RWPE2 (cell line): ENCODE measurements around the gene VSIG8.

ENCODE experiments used
- ATAC-seq: fragments of 200-7000 bp; cut with Tn5 transposase; 3 replicates; pipeline ENCODE4 v1.9.1; 2021; ENCODE audit warnings: low read depth
- DNase-seq: peaks from one replicate; pipeline ENCODE4 v3.0.0-alpha.2; 2020; ENCODE audit warnings: low spot score
- H3K27ac ChIP-seq: fragments of 450-650 bp; 2 replicates; pipeline ENCODE4 v1.5.1; 2017; ENCODE audit warnings: mild to moderate bottlenecking; ENCODE audit not compliant: poor library complexity, severe bottlenecking
- H3K27me3 ChIP-seq: fragments of 250-450 bp; sonication (Bioruptor Pico); 2 replicates; pipeline ENCODE4 v1.5.1; 2021; ENCODE audit warnings: mild to moderate bottlenecking, moderate library complexity; ENCODE audit not compliant: insufficient read depth, poor library complexity, severe bottlenecking
- H3K36me3 ChIP-seq: fragments of 250-450 bp; sonication (Bioruptor Pico); 2 replicates; pipeline ENCODE4 v1.5.1; 2020; ENCODE audit warnings: low read depth, mild to moderate bottlenecking, moderate library complexity
- H3K4me1 ChIP-seq: fragments of 250-450 bp; sonication (Bioruptor Pico); 2 replicates; pipeline ENCODE4 v1.5.1; 2021; ENCODE audit warnings: mild to moderate bottlenecking, moderate library complexity; ENCODE audit not compliant: insufficient read depth, poor library complexity, severe bottlenecking
- H3K4me3 ChIP-seq: fragments of 250-450 bp; sonication (Bioruptor Pico); 2 replicates; pipeline ENCODE4 v1.5.1; 2021; ENCODE audit warnings: mild to moderate bottlenecking, moderate library complexity; ENCODE audit not compliant: severe bottlenecking
- H3K9me3 ChIP-seq: fragments of 250-450 bp; sonication (Bioruptor Pico); 2 replicates; pipeline ENCODE4 v1.5.1; 2021; ENCODE audit warnings: mild to moderate bottlenecking, moderate library complexity; ENCODE audit not compliant: severe bottlenecking
- CTCF ChIP-seq: fragments of 450-650 bp; IDR thresholded peaks from one replicate; pipeline ENCODE4 v1.5.1; 2017; ENCODE audit warnings: mild to moderate bottlenecking, moderate library complexity; ENCODE audit not compliant: poor library complexity, severe bottlenecking

VSIG8 gene

GRCh38 chr1:159848326-159848725 is 14.1 kb downstream of the VSIG8 start:
- H3K9me3 ChIP-seq, result no peaks in the 10 kb centered on the region
- peaks cover 19% of the 10 kb centered on the region for H3K4me1 ChIP-seq
- no peaks in the 10 kb centered on the region for H3K27me3 ChIP-seq
- no peak for DNase-seq
- ATAC-seq, result no peak
- TF ChIP-seq CTCF, result no peak
- peak overlapping the region; percentile 72 for H3K27ac ChIP-seq
- no peak overlapping the region for H3K4me3 ChIP-seq
- no peaks in the 10 kb centered on the region for H3K36me3 ChIP-seq

- no peak for TF ChIP-seq CTCF
- Histone ChIP-seq H3K4me3 (no peak overlapping the region), H3K36me3 (no peaks in the 10 kb centered on the region), H3K9me3 (no peaks in the 10 kb centered on the region), H3K4me1 (peaks cover 19% of the 10 kb centered on the region), H3K27ac (no peak overlapping the region), H3K27me3 (no peaks in the 10 kb centered on the region)
- no peak for ATAC-seq
- no peak for DNase-seq
These were observed 15.2 kb downstream of the VSIG8 start for GRCh38 chr1:159847231-159847630.

GRCh38 chr1:159845751-159846629 is 16.5 kb downstream of the VSIG8 start:
- TF ChIP-seq CTCF, result no peak
- no peak for DNase-seq
- H3K4me3 ChIP-seq, result no peak overlapping the region
- no peaks in the 10 kb centered on the region for H3K27me3 ChIP-seq
- no peaks in the 10 kb centered on the region for H3K9me3 ChIP-seq
- no peak overlapping the region for H3K27ac ChIP-seq
- no peak for ATAC-seq
- peaks cover 19% of the 10 kb centered on the region for H3K4me1 ChIP-seq
- H3K36me3 ChIP-seq, result no peaks in the 10 kb centered on the region

GRCh38 chr1:159843459-159843858 is 19.0 kb downstream of the VSIG8 start:
- Histone ChIP-seq H3K27me3 (no peaks in the 10 kb centered on the region), H3K9me3 (no peaks in the 10 kb centered on the region), H3K36me3 (no peaks in the 10 kb centered on the region), H3K4me1 (no peaks in the 10 kb centered on the region), H3K4me3 (no peak overlapping the region), H3K27ac (no peak overlapping the region)
- TF ChIP-seq CTCF, result no peak
- ATAC-seq, result peak; percentile 40; the same call in 1 of the 3 replicates
- DNase-seq, result no peak

- Histone ChIP-seq H3K27ac (no peak overlapping the region), H3K27me3 (no peaks in the 10 kb centered on the region), H3K9me3 (no peaks in the 10 kb centered on the region), H3K36me3 (no peaks in the 10 kb centered on the region), H3K4me1 (no peaks in the 10 kb centered on the region), H3K4me3 (no peak overlapping the region)
- ATAC-seq (no peak), DNase-seq (no peak)
- TF ChIP-seq CTCF, result no peak
These were observed 20.7 kb downstream of the VSIG8 start for GRCh38 chr1:159841749-159842148.
